ENCODE results near the gene SCUBE1. TPM values are rescaled to one million over a fixed set of nuclear protein-coding genes. Genes with fewer than 3 reads are reported as not detected.

The SCUBE1 gene
- total and polyA plus RNA-seq, 2 experiments from 2014 or later, result not detected

GRCh38 chr22:43241699-43242386, 101.3 kb downstream of the SCUBE1 start:
- H3K9me3 ChIP-seq (ENCODE audit: low read depth), result no peaks in the 10 kb centered on the region
- in situ Hi-C loops (cut with MboI), result no loop called here
- no peaks in the 10 kb centered on the region for H3K79me2 ChIP-seq (ENCODE audit: insufficient read depth)
- H3K27ac ChIP-seq, result no peak overlapping the region
- no peak overlapping the region for H3K4me3 ChIP-seq
- no peaks in the 10 kb centered on the region for H3K36me3 ChIP-seq (ENCODE audit: low read depth)
- H3F3A ChIP-seq (ENCODE audit: insufficient read depth), result no peaks in the 10 kb centered on the region
- no peak for TF ChIP-seq EZH2 (IDR thresholded peaks at IDR 0.05; ENCODE audit: insufficient read depth, poor library complexity, severe bottlenecking)
- no peak for TF ChIP-seq EZH2phosphoT487 (IDR thresholded peaks at IDR 0.05; ENCODE audit: insufficient read depth, low read depth)
- no peaks in the 10 kb centered on the region for H3K4me1 ChIP-seq (ENCODE audit: insufficient read depth)
- no peak overlapping the region for H3K4me2 ChIP-seq (ENCODE audit: unreplicated experiment)
- no peak overlapping the region for H3K9ac ChIP-seq
- WGBS, 2 experiments (ENCODE audit: low coverage in 1 of 2, low lambda C conversion rate in 2 of 2, missing lambda C conversion rate in 2 of 2), result 80 to 88% methylated on average over 13 to 14 of the region's 14 CpGs
- H3K27me3 ChIP-seq (replicated peaks; ENCODE audit: insufficient read depth), result peaks cover 14% of the 10 kb centered on the region
- H3K9me2 ChIP-seq (ENCODE audit: insufficient read depth), result no peaks in the 10 kb centered on the region
- no peaks in the 10 kb centered on the region for H4K20me1 ChIP-seq (ENCODE audit: insufficient read depth)
- DNase-seq, result no peak
- H2AFZ ChIP-seq, result no peak overlapping the region

GRCh38 chr22:43241138-43241597, 102.0 kb downstream of the SCUBE1 start:
- DNase-seq, result no peak
- in situ Hi-C loops (cut with MboI), result no loop called here
- Histone ChIP-seq H3K27ac (no peak overlapping the region), H3K9me2 (ENCODE audit: insufficient read depth) (no peaks in the 10 kb centered on the region), H3K9me3 (ENCODE audit: low read depth) (no peaks in the 10 kb centered on the region), H3F3A (ENCODE audit: insufficient read depth) (no peaks in the 10 kb centered on the region), H2AFZ (no peak overlapping the region), H4K20me1 (ENCODE audit: insufficient read depth) (no peaks in the 10 kb centered on the region), H3K36me3 (ENCODE audit: low read depth) (no peaks in the 10 kb centered on the region), H3K27me3 (replicated peaks; ENCODE audit: insufficient read depth) (peaks cover 16% of the 10 kb centered on the region), H3K4me3 (no peak overlapping the region), H3K79me2 (ENCODE audit: insufficient read depth) (no peaks in the 10 kb centered on the region), H3K4me1 (ENCODE audit: insufficient read depth) (no peaks in the 10 kb centered on the region), H3K9ac (no peak overlapping the region), H3K4me2 (ENCODE audit: unreplicated experiment) (no peak overlapping the region)
- TF ChIP-seq EZH2 (IDR thresholded peaks at IDR 0.05; ENCODE audit: insufficient read depth, poor library complexity, severe bottlenecking), result no peak
- no peak for TF ChIP-seq EZH2phosphoT487 (IDR thresholded peaks at IDR 0.05; ENCODE audit: insufficient read depth, low read depth)
- WGBS, 2 experiments (ENCODE audit: low coverage in 1 of 2, low lambda C conversion rate in 2 of 2, missing lambda C conversion rate in 2 of 2), result 63 to 64% methylated on average over 15 of the region's 15 CpGs

DNA sequence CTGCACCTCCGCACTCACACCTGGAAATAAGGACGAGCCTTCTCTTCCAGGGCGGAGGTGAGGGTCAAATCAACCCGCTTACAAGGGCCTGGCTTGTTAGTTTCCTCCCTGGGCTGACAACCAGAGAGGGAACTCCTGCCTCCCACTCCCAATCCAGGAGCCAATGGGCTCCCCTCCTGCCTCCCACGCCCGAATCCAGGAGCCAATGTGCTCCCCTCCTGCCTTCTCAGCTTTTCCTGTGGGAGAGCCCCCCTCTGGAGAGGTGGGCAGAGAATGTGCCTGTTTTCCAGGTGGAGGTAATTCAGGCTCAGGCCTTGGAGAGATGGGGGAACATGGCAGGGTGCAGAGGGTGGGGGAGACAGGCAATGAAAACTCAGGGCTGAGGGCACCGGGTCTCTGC, 102.6 kb downstream of the SCUBE1 start:
- TF ChIP-seq EZH2 (IDR thresholded peaks at IDR 0.05; ENCODE audit: insufficient read depth, poor library complexity, severe bottlenecking) (no peak), EZH2phosphoT487 (IDR thresholded peaks at IDR 0.05; ENCODE audit: insufficient read depth, low read depth) (no peak)
- Histone ChIP-seq H3K9me3 (ENCODE audit: low read depth) (no peaks in the 10 kb centered on the region), H3K9ac (no peak overlapping the region), H3K27ac (no peak overlapping the region), H3K36me3 (ENCODE audit: low read depth) (no peaks in the 10 kb centered on the region), H3K27me3 (replicated peaks; ENCODE audit: insufficient read depth) (peaks cover 20% of the 10 kb centered on the region), H3K9me2 (ENCODE audit: insufficient read depth) (no peaks in the 10 kb centered on the region), H4K20me1 (ENCODE audit: insufficient read depth) (no peaks in the 10 kb centered on the region), H3K79me2 (ENCODE audit: insufficient read depth) (no peaks in the 10 kb centered on the region), H3K4me1 (ENCODE audit: insufficient read depth) (no peaks in the 10 kb centered on the region), H2AFZ (no peak overlapping the region), H3K4me2 (ENCODE audit: unreplicated experiment) (no peak overlapping the region), H3F3A (ENCODE audit: insufficient read depth) (no peaks in the 10 kb centered on the region), H3K4me3 (no peak overlapping the region)
- in situ Hi-C loops (cut with MboI), result no loop called here
- DNase-seq, result no peak
- WGBS, 2 experiments (ENCODE audit: low coverage in 1 of 2, low lambda C conversion rate in 2 of 2, missing lambda C conversion rate in 2 of 2), result 30 to 36% methylated on average over 7 of the region's 7 CpGs

- Histone ChIP-seq H3K9me3 (ENCODE audit: low read depth) (no peaks in the 10 kb centered on the region), H3K4me3 (no peak overlapping the region), H4K20me1 (ENCODE audit: insufficient read depth) (no peaks in the 10 kb centered on the region), H2AFZ (no peak overlapping the region), H3K79me2 (ENCODE audit: insufficient read depth) (no peaks in the 10 kb centered on the region), H3K4me1 (ENCODE audit: insufficient read depth) (no peaks in the 10 kb centered on the region), H3F3A (ENCODE audit: insufficient read depth) (no peaks in the 10 kb centered on the region), H3K27ac (no peak overlapping the region), H3K9me2 (ENCODE audit: insufficient read depth) (no peaks in the 10 kb centered on the region), H3K27me3 (replicated peaks; ENCODE audit: insufficient read depth) (peaks cover 20% of the 10 kb centered on the region), H3K4me2 (ENCODE audit: unreplicated experiment) (no peak overlapping the region), H3K36me3 (ENCODE audit: low read depth) (no peaks in the 10 kb centered on the region), H3K9ac (no peak overlapping the region)
- TF ChIP-seq EZH2 (IDR thresholded peaks at IDR 0.05; ENCODE audit: insufficient read depth, poor library complexity, severe bottlenecking) (no peak), EZH2phosphoT487 (IDR thresholded peaks at IDR 0.05; ENCODE audit: insufficient read depth, low read depth) (no peak)
- DNase-seq, result no peak
- WGBS, 2 experiments (ENCODE audit: low coverage in 1 of 2, low lambda C conversion rate in 2 of 2, missing lambda C conversion rate in 2 of 2), result 29% methylated on average over 9 of the region's 9 CpGs
- in situ Hi-C loops (cut with MboI), result no loop called here
Observed at GRCh38 chr22:43239956-43240355, 103.2 kb downstream of the SCUBE1 start.

All from GM23248 (cell line).